CD1c-positive myeloid dendritic cell (primary cell): ENCODE results near the gene WEE1.
"Not testable (repeated sequence)": the region's sequence is repeated elsewhere in the genome, so short reads cannot be mapped to it uniquely, and the experiment has no call there.

Experiments used
- DNase-seq: peaks from one replicate; pipeline ENCODE4 v3.0.0-alpha.2; 2016; ENCODE audit errors: extremely low spot score

The WEE1 gene

GRCh38 chr11:9596926-9597464 lies 23.5 kb downstream of the WEE1 start:
- no peak for DNase-seq

GRCh38 chr11:9600166-9600565 lies 26.7 kb downstream of the WEE1 start:
- DNase-seq = no peak

- DNase-seq = peak; percentile 18
Measured at GRCh38 chr11:9600644-9601036, 27.2 kb downstream of the WEE1 start.

GRCh38 chr11:9601037-9601875 lies 27.8 kb downstream of the WEE1 start:
- DNase-seq = peak; percentile 60

- no peak for DNase-seq
Measured at GRCh38 chr11:9601876-9602199, 28.4 kb downstream of the WEE1 start.

- DNase-seq = not testable (repeated sequence)
Measured at GRCh38 chr11:9603214-9603613, 29.7 kb downstream of the WEE1 start.

- no peak for DNase-seq
Measured at GRCh38 chr11:9604134-9604533, 30.7 kb downstream of the WEE1 start.

GRCh38 chr11:9605742-9606141 lies 32.3 kb downstream of the WEE1 start:
- DNase-seq = no peak

GRCh38 chr11:9606809-9607510 lies 33.5 kb downstream of the WEE1 start:
- DNase-seq = no peak

- no peak for DNase-seq
Measured at GRCh38 chr11:9607511-9607899, 34.0 kb downstream of the WEE1 start.

GRCh38 chr11:9609002-9609759 lies 35.7 kb downstream of the WEE1 start:
- no peak for DNase-seq

- no peak for DNase-seq
Measured at GRCh38 chr11:9609841-9610240, 36.4 kb downstream of the WEE1 start.

- DNase-seq = peak; percentile 91
Measured at GRCh38 chr11:9613118-9613829, 39.8 kb downstream of the WEE1 start.

GRCh38 chr11:9613830-9614762 lies 40.6 kb downstream of the WEE1 start:
- DNase-seq = peak; percentile 88

GRCh38 chr11:9615031-9615451 lies 41.6 kb downstream of the WEE1 start:
- DNase-seq = peak; percentile 67

GRCh38 chr11:9616042-9616675 lies 42.7 kb downstream of the WEE1 start:
- peak; percentile 11 for DNase-seq

- DNase-seq = no peak
Measured at GRCh38 chr11:9616858-9617257, 43.4 kb downstream of the WEE1 start.

GRCh38 chr11:9617940-9618339 lies 44.5 kb downstream of the WEE1 start:
- no peak for DNase-seq

GRCh38 chr11:9619004-9619403 lies 45.5 kb downstream of the WEE1 start:
- DNase-seq = no peak

- DNase-seq = no peak
Measured at GRCh38 chr11:9619971-9620370, 46.5 kb downstream of the WEE1 start.
